HepG2 (cell line): Measurements from ENCODE around the gene FEM1C.

Experiments used
- ESRRA ChIP-seq: sonication (generic); formaldehyde crosslinking; IDR thresholded peaks from 2 replicates; pipeline ENCODE4 v1.5.1; 2020; ENCODE audit warnings: mild to moderate bottlenecking, low read depth, missing genetic modification reagents
- EZH2 ChIP-seq: conservative IDR thresholded peaks from 2 replicates; pipeline ENCODE4 v1.6.1; 2012; ENCODE audit warnings: mild to moderate bottlenecking, low read depth, low read length, moderate library complexity
- PAWR ChIP-seq: sonication (generic); formaldehyde crosslinking; IDR thresholded peaks from 2 replicates; pipeline ENCODE4 v1.4.0; 2020; ENCODE audit warnings: missing genetic modification reagents, mild to moderate bottlenecking, borderline replicate concordance

- TF ChIP-seq PAWR (CRISPR knock-in tag): no peak
- no peak for TF ChIP-seq ESRRA
- no peak for TF ChIP-seq EZH2
Measured at GRCh38 chr5:115487756-115488155, 56.8 kb downstream of the FEM1C start.
